ENCODE data around the gene PPM1N.
A peak's percentile ranks its signal among the peaks of the same experiment; 100 is the strongest.

The PPM1N gene

GRCh38 chr19:45492137-45492626 lies 6.1 kb upstream of the PPM1N start:
- Histone ChIP-seq H4K20me1 (ENCODE audit: insufficient read depth, low read length) (no peaks in the 10 kb centered on the region), H3K4me3 (ENCODE audit: low read length) (peak overlapping the region; percentile 46), H3K4me1 (ENCODE audit: low read length) (peaks cover 8% of the 10 kb centered on the region), H3K79me2 (ENCODE audit: low read length) (no peaks in the 10 kb centered on the region), H3K27me3 (replicated peaks; ENCODE audit: insufficient read depth, low read length) (peaks cover 62% of the 10 kb centered on the region), H2AFZ (ENCODE audit: low read length) (no peak overlapping the region), H3K9ac (ENCODE audit: low read length) (no peak overlapping the region), H3K9me2 (replicated peaks; ENCODE audit: insufficient read depth, low read length) (no peaks in the 10 kb centered on the region), H3K27ac (ENCODE audit: low read length) (no peak overlapping the region), H3K9me3 (replicated peaks; ENCODE audit: insufficient read depth, low read length) (no peaks in the 10 kb centered on the region), H3K4me2 (ENCODE audit: low read depth, low read length) (peak overlapping the region; percentile 88; the same call in 1 of the 2 replicates), H3F3A (ENCODE audit: insufficient read depth, low read length) (no peaks in the 10 kb centered on the region), H3K36me3 (replicated peaks; ENCODE audit: insufficient read depth, low read length) (no peaks in the 10 kb centered on the region)
- TF ChIP-seq EZH2 (optimal IDR thresholded peaks at IDR 0.05; ENCODE audit: low read depth, low read length) = no peak
- TF ChIP-seq CTCF (IDR thresholded peaks at IDR 0.05; ENCODE audit: low read length) = no peak
- no peak for TF ChIP-seq EZH2phosphoT487 (IDR thresholded peaks at IDR 0.05; ENCODE audit: low read length)
- no peak for DNase-seq

- peak overlapping the region; percentile 46 for H3K4me3 ChIP-seq (ENCODE audit: low read length)
- H3K36me3 ChIP-seq (replicated peaks; ENCODE audit: insufficient read depth, low read length) = no peaks in the 10 kb centered on the region
- H3K79me2 ChIP-seq (ENCODE audit: low read length) = no peaks in the 10 kb centered on the region
- peak overlapping the region; percentile 57 for H2AFZ ChIP-seq (ENCODE audit: low read length)
- H4K20me1 ChIP-seq (ENCODE audit: insufficient read depth, low read length) = no peaks in the 10 kb centered on the region
- H3K27me3 ChIP-seq (replicated peaks; ENCODE audit: insufficient read depth, low read length) = peaks cover 64% of the 10 kb centered on the region
- H3K9ac ChIP-seq (ENCODE audit: low read length) = 0 out of 2 replicates have a peak overlapping the region, but pooled peaks have one; percentile 19
- no peak for DNase-seq
- H3K9me3 ChIP-seq (replicated peaks; ENCODE audit: insufficient read depth, low read length) = no peaks in the 10 kb centered on the region
- peak overlapping the region; percentile 88 for H3K4me2 ChIP-seq (ENCODE audit: low read depth, low read length)
- peaks cover 9% of the 10 kb centered on the region for H3K4me1 ChIP-seq (ENCODE audit: low read length)
- H3F3A ChIP-seq (ENCODE audit: insufficient read depth, low read length) = no peaks in the 10 kb centered on the region; the same call in 1 of the 2 replicates
- H3K9me2 ChIP-seq (replicated peaks; ENCODE audit: insufficient read depth, low read length) = no peaks in the 10 kb centered on the region
- no peak overlapping the region for H3K27ac ChIP-seq (ENCODE audit: low read length)
- TF ChIP-seq EZH2phosphoT487 (IDR thresholded peaks at IDR 0.05; ENCODE audit: low read length) = no peak
- TF ChIP-seq CTCF (IDR thresholded peaks at IDR 0.05; ENCODE audit: low read length) = no peak
- TF ChIP-seq EZH2 (optimal IDR thresholded peaks at IDR 0.05; ENCODE audit: low read depth, low read length) = no peak
Observed at GRCh38 chr19:45492627-45493470, 5.4 kb upstream of the PPM1N start.

- Histone ChIP-seq H3K4me3 (ENCODE audit: low read length) (no peak overlapping the region), H2AFZ (ENCODE audit: low read length) (no peak overlapping the region), H3K27ac (ENCODE audit: low read length) (no peak overlapping the region), H3K9ac (ENCODE audit: low read length) (no peak overlapping the region), H3K79me2 (ENCODE audit: low read length) (no peaks in the 10 kb centered on the region), H3K9me3 (replicated peaks; ENCODE audit: insufficient read depth, low read length) (no peaks in the 10 kb centered on the region), H3K4me1 (ENCODE audit: low read length) (peaks cover 9% of the 10 kb centered on the region), H3F3A (ENCODE audit: insufficient read depth, low read length) (no peaks in the 10 kb centered on the region; the same call in 1 of the 2 replicates), H3K4me2 (ENCODE audit: low read depth, low read length) (no peak overlapping the region), H3K9me2 (replicated peaks; ENCODE audit: insufficient read depth, low read length) (no peaks in the 10 kb centered on the region), H3K36me3 (replicated peaks; ENCODE audit: insufficient read depth, low read length) (no peaks in the 10 kb centered on the region), H4K20me1 (ENCODE audit: insufficient read depth, low read length) (no peaks in the 10 kb centered on the region), H3K27me3 (replicated peaks; ENCODE audit: insufficient read depth, low read length) (peaks cover 64% of the 10 kb centered on the region)
- TF ChIP-seq EZH2phosphoT487 (IDR thresholded peaks at IDR 0.05; ENCODE audit: low read length) (no peak), EZH2 (optimal IDR thresholded peaks at IDR 0.05; ENCODE audit: low read depth, low read length) (no peak), CTCF (IDR thresholded peaks at IDR 0.05; ENCODE audit: low read length) (no peak)
- no peak for DNase-seq
Observed at GRCh38 chr19:45494261-45494916, 3.9 kb upstream of the PPM1N start.
